Osteoblast (primary cell): Measurements from ENCODE around the gene CKM. TPM values are rescaled to one million over a fixed set of nuclear protein-coding genes. Genes with fewer than 3 reads are reported as not detected.
A peak's percentile ranks its signal among the peaks of the same experiment; 100 is the strongest.

Experiments used
- DNase-seq: peaks from one replicate; pipeline ENCODE4 v3.0.0; 2011; ENCODE audit warnings: low spot score, mixed read lengths; ENCODE audit not compliant: insufficient read length; ENCODE audit errors: missing footprints
- H2AFZ ChIP-seq: 2 replicates; pipeline ENCODE4 v1.6.0; 2011; ENCODE audit warnings: mild to moderate bottlenecking, low read length
- H3K27ac ChIP-seq: 2 replicates; pipeline ENCODE4 v1.5.1; 2011; ENCODE audit warnings: mild to moderate bottlenecking, low read depth, low read length, moderate library complexity
- H3K27me3 ChIP-seq: 2 replicates; pipeline ENCODE4 v1.6.0; 2012; ENCODE audit warnings: mild to moderate bottlenecking, control low read depth, inconsistent platforms, low read length, moderate library complexity; ENCODE audit not compliant: insufficient read depth
- H3K36me3 ChIP-seq: 2 replicates; pipeline ENCODE4 v1.5.1; 2011; ENCODE audit warnings: mild to moderate bottlenecking, low read length, control low read depth, moderate library complexity; ENCODE audit not compliant: insufficient read depth
- H3K4me1 ChIP-seq: 2 replicates; pipeline ENCODE4 v1.5.1; 2011; ENCODE audit warnings: mild to moderate bottlenecking, low read length, control low read depth, moderate library complexity; ENCODE audit not compliant: insufficient read depth
- H3K4me2 ChIP-seq: 2 replicates; pipeline ENCODE4 v1.6.0; 2011; ENCODE audit warnings: mild to moderate bottlenecking, low read length; ENCODE audit not compliant: insufficient read depth
- H3K4me3 ChIP-seq: fragments of 200-600 bp; sonication (generic); 3 replicates; pipeline ENCODE4 v1.5.1; 2012; ENCODE audit warnings: mild to moderate bottlenecking, low read length, inconsistent platforms; ENCODE audit not compliant: insufficient read depth
- H3K79me2 ChIP-seq: 2 replicates; pipeline ENCODE4 v1.6.0; 2012; ENCODE audit warnings: mild to moderate bottlenecking, low read length, control low read depth, inconsistent platforms; ENCODE audit not compliant: insufficient read depth
- H3K9me3 ChIP-seq: 2 replicates; pipeline ENCODE4 v1.5.1; 2011; ENCODE audit warnings: low read depth, low read length, control low read depth
- H4K20me1 ChIP-seq: 2 replicates; pipeline ENCODE4 v1.6.0; 2012; ENCODE audit warnings: mild to moderate bottlenecking, low read length, control low read depth; ENCODE audit not compliant: insufficient read depth
- total RNA-seq: library from RNA; depleted of rRNA; stranded (reverse); fragments of >200 nt; gene quantifications from 2 replicates; pipeline ENCODE4 v1.2.3, GENCODE V29; 2012
- TF ChIP-seq, protein P1 (sequence below): IDR thresholded peaks from 2 replicates; pipeline ENCODE4 v1.5.1; 2011; ENCODE audit warnings: mild to moderate bottlenecking, low read depth, low read length, moderate library complexity; ENCODE audit errors: extremely low read depth

CKM gene
- total RNA-seq, 1 donor, result 0.36 TPM

DNA sequence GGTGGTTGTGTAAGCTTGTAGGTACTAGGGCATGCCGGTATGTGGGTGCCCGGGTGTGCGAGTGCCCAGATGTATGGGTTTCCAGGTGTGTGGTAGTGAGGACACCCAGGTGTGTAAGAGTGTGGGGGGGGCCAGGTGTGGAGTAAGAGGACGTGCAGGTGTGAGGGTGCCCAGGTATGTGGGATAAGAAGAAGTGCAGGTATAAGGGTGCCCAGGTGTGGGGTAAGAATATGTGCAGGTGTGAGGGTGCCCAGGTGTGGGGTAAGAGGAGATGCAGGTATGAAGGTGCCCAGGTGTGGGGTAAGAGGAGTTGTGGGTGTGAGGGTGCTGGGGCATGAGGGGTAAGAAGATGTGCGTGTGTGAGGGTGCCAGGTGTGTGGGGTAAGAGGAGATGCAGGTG lies 57.3 kb downstream of the CKM start:
- DNase-seq, result peak; percentile 49
- TF ChIP-seq, protein P1, sequence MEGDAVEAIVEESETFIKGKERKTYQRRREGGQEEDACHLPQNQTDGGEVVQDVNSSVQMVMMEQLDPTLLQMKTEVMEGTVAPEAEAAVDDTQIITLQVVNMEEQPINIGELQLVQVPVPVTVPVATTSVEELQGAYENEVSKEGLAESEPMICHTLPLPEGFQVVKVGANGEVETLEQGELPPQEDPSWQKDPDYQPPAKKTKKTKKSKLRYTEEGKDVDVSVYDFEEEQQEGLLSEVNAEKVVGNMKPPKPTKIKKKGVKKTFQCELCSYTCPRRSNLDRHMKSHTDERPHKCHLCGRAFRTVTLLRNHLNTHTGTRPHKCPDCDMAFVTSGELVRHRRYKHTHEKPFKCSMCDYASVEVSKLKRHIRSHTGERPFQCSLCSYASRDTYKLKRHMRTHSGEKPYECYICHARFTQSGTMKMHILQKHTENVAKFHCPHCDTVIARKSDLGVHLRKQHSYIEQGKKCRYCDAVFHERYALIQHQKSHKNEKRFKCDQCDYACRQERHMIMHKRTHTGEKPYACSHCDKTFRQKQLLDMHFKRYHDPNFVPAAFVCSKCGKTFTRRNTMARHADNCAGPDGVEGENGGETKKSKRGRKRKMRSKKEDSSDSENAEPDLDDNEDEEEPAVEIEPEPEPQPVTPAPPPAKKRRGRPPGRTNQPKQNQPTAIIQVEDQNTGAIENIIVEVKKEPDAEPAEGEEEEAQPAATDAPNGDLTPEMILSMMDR, result no peak
- Histone ChIP-seq H4K20me1 (peaks cover 8% of the 10 kb centered on the region), H3K4me3 (no peak overlapping the region), H3K4me2 (no peak overlapping the region), H3K9me3 (no peaks in the 10 kb centered on the region), H3K27ac (no peak overlapping the region), H2AFZ (no peak overlapping the region), H3K79me2 (peaks cover 2% of the 10 kb centered on the region), H3K36me3 (peaks cover 18% of the 10 kb centered on the region), H3K4me1 (no peaks in the 10 kb centered on the region), H3K27me3 (no peaks in the 10 kb centered on the region)

DNA sequence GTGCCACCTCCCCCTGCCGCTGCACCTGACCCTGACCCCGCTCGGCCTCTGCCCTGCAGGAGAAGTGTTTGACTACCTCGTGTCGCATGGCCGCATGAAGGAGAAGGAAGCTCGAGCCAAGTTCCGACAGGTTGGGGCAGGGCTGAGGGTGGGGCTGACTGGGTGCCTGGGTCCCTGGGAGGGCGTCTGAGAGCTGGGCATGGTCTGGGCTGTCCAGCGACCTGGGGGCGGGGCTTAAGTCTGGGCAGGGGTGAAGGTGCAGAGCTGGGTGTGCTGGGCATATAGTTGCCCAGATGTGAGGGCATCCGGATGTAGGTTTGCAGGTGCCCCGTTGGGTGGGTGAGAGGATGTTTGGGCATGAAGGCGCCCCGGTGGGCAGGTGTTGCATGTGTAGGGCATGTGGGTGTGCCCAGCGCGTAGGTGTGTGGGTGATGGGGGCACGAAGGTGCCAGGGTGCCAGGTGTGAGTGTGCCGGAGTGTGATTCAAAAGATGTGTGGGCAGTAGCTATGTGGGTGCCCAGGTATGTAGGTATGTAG lies 57.8 kb downstream of the CKM start:
- Histone ChIP-seq H4K20me1 (peaks cover 8% of the 10 kb centered on the region), H3K4me3 (no peak overlapping the region), H3K9me3 (no peaks in the 10 kb centered on the region), H3K36me3 (peaks cover 13% of the 10 kb centered on the region), H3K27me3 (no peaks in the 10 kb centered on the region), H2AFZ (no peak overlapping the region), H3K27ac (no peak overlapping the region), H3K4me1 (no peaks in the 10 kb centered on the region), H3K4me2 (no peak overlapping the region), H3K79me2 (peaks cover 2% of the 10 kb centered on the region)
- TF ChIP-seq, protein P1, result no peak
- DNase-seq, result peak; percentile 73

DNA sequence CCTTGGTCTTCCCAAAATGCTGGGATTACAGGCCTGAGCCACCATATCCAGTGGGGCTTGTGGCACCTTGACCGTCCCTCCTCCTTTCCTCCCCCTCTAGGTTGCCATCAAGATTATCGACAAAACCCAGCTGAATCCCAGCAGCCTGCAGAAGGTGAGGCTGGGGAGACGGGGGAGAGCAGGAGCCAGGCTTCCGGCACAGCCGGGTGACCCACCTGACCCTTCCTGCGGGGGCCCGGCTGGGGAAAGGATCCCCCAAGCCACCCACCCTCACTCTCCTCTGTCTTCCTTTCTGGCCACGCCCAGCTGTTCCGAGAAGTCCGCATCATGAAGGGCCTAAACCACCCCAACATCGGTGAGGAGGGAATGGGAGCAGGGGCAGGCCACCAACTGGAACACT lies 59.7 kb downstream of the CKM start:
- no peak overlapping the region for H3K27ac ChIP-seq

DNA sequence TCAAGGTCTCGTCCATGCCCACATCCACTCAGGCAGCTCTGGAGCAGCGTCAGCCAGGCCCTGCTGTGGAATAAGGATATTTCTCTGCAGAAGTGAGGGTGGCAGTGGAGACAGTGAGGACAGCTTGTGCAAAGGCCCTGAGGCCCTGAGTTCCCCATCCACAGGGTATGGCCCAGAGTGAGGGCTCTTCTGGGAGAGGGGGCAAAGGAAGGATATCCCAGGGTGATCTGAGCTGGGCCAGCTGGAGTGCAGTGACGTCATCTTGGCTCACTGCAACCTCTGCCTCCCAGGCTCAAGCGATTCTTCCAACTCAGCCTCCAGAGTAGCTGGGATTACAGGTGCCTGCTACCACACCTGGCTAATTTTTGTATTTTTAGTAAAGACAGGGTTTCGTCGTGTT lies 60.1 kb downstream of the CKM start:
- peaks cover 11% of the 10 kb centered on the region for H3K79me2 ChIP-seq
- peaks cover 8% of the 10 kb centered on the region for H4K20me1 ChIP-seq
- TF ChIP-seq, protein P1, result no peak
- H3K27me3 ChIP-seq, result no peaks in the 10 kb centered on the region
- H3K4me3 ChIP-seq, result no peak overlapping the region
- DNase-seq, result no peak
- no peak overlapping the region for H3K27ac ChIP-seq
- H2AFZ ChIP-seq, result no peak overlapping the region
- no peaks in the 10 kb centered on the region for H3K4me1 ChIP-seq
- peaks cover 12% of the 10 kb centered on the region for H3K36me3 ChIP-seq
- H3K4me2 ChIP-seq, result no peak overlapping the region
- no peaks in the 10 kb centered on the region for H3K9me3 ChIP-seq

More for the DNA sequence above, 59.7 kb downstream of the CKM start:
- no peak overlapping the region for H2AFZ ChIP-seq
- H3K4me1 ChIP-seq, result no peaks in the 10 kb centered on the region
- H4K20me1 ChIP-seq, result peaks cover 8% of the 10 kb centered on the region
- H3K36me3 ChIP-seq, result peaks cover 13% of the 10 kb centered on the region
- peaks cover 11% of the 10 kb centered on the region for H3K79me2 ChIP-seq
- peak; percentile 62 for DNase-seq
- no peaks in the 10 kb centered on the region for H3K27me3 ChIP-seq
- H3K4me3 ChIP-seq, result no peak overlapping the region
- no peak overlapping the region for H3K4me2 ChIP-seq
- H3K9me3 ChIP-seq, result no peaks in the 10 kb centered on the region
- TF ChIP-seq, protein P1, result no peak
